ENCODE data around the gene KBTBD6. TPM values are rescaled to one million over a fixed set of nuclear protein-coding genes. Genes with fewer than 3 reads are reported as not detected.

KBTBD6 gene
- total and polyA plus RNA-seq, 2 of the 13 experiments (the other 11 are each of a cell fraction or from before 2014, with no cell fraction given) = 4.4 to 12.0 TPM

- TF ChIP-seq ZNF275 (CRISPR knock-in tag; IDR thresholded peaks at IDR 0.05; ENCODE audit: borderline replicate concordance) (no peak), FLYWCH1 (CRISPR knock-in tag; IDR thresholded peaks at IDR 0.05) (no peak), ZNF382 (CRISPR knock-in tag; IDR thresholded peaks at IDR 0.05; ENCODE audit: borderline replicate concordance) (no peak), PHF5A (CRISPR knock-in tag; IDR thresholded peaks at IDR 0.05; ENCODE audit: low read depth, unreplicated experiment) (peak; percentile 42), PLRG1 (conservative IDR thresholded peaks at IDR 0.05) (no peak), REL (CRISPR knock-in tag; conservative IDR thresholded peaks at IDR 0.05) (no peak), ZC3H13 (CRISPR knock-in tag; IDR thresholded peaks at IDR 0.05) (no peak), HMGXB3 (CRISPR knock-in tag; IDR thresholded peaks at IDR 0.05; ENCODE audit: borderline replicate concordance) (peak; percentile 85; the same call in 1 of the 2 replicates), HDAC2 (CRISPR knock-in tag; IDR thresholded peaks at IDR 0.05) (peak; percentile 86), ZSCAN29 (CRISPR knock-in tag; conservative IDR thresholded peaks at IDR 0.05) (no peak), DNMT1 (CRISPR knock-in tag; IDR thresholded peaks at IDR 0.05) (no peak), ZNF629 (CRISPR knock-in tag; conservative IDR thresholded peaks at IDR 0.05) (no peak), ZNF616 (CRISPR knock-in tag; IDR thresholded peaks at IDR 0.05; ENCODE audit: low read depth) (no peak), ZBTB34 (CRISPR knock-in tag; IDR thresholded peaks at IDR 0.05) (no peak), RORA (CRISPR knock-in tag; IDR thresholded peaks at IDR 0.05) (no peak), U2AF1 (optimal IDR thresholded peaks at IDR 0.05; ENCODE audit: low read depth, low read length) (no peak)
- TF ChIP-seq, protein P1, sequence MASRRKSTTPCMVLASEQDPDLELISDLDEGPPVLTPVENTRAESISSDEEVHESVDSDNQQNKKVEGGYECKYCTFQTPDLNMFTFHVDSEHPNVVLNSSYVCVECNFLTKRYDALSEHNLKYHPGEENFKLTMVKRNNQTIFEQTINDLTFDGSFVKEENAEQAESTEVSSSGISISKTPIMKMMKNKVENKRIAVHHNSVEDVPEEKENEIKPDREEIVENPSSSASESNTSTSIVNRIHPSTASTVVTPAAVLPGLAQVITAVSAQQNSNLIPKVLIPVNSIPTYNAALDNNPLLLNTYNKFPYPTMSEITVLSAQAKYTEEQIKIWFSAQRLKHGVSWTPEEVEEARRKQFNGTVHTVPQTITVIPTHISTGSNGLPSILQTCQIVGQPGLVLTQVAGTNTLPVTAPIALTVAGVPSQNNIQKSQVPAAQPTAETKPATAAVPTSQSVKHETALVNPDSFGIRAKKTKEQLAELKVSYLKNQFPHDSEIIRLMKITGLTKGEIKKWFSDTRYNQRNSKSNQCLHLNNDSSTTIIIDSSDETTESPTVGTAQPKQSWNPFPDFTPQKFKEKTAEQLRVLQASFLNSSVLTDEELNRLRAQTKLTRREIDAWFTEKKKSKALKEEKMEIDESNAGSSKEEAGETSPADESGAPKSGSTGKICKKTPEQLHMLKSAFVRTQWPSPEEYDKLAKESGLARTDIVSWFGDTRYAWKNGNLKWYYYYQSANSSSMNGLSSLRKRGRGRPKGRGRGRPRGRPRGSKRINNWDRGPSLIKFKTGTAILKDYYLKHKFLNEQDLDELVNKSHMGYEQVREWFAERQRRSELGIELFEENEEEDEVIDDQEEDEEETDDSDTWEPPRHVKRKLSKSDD (CRISPR knock-in tag; IDR thresholded peaks at IDR 0.05; ENCODE audit: low read depth) = no peak
Measured at GRCh38 chr13:41132512-41133152, at the start of gene KBTBD6 (continued).

Data from HepG2 (cell line).